Stomach (tissue), 4 donors: Measurements from ENCODE around the gene EXT2.

Experiments used
- EP300 ChIP-seq: sonication (generic); formaldehyde crosslinking; IDR thresholded peaks from one replicate; pipeline ENCODE4 v1.6.1; 2017; ENCODE audit warnings: antibody characterized with exemption
- POLR2AphosphoS5 ChIP-seq, 3 donors: sonication (generic); formaldehyde crosslinking; IDR thresholded peaks; one replicate each; pipeline ENCODE4 v1.6.1; 2016; ENCODE audit warnings: antibody characterized with exemption in 3 of 3
- TF ChIP-seq, protein P1 (sequence below), 7 experiments: fragments of 450-650 bp in 4 of 7; fragments of 200-600 bp in 3 of 7; sonication (generic) in 3 of 7; IDR thresholded peaks; one replicate each; pipeline ENCODE4 v1.5.1; 2016 to 2019; ENCODE audit warnings: antibody characterized with exemption in 7 of 7, control low read depth in 2 of 7, mild to moderate bottlenecking in 1 of 7

DNA sequence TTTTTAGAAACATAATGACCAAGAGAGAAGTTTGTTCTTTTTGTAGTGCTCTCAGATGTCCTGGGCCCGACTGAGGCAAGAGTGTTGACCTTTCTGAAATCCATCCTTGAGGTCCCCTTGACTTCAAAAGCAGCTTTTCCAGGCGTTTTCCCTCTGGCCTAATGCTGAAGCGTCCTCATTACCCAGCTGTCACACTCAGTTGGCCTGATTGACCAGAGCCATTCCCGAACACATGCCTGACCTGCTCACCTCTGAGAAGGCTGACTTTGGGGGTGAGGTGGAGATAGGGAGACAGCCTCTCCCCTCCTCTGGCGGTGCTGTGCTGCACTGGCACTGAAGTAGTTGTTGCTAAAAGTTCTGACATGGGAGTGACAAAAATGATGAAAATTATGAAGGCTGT is 147.6 kb downstream of the EXT2 start:
- TF ChIP-seq, protein P1, sequence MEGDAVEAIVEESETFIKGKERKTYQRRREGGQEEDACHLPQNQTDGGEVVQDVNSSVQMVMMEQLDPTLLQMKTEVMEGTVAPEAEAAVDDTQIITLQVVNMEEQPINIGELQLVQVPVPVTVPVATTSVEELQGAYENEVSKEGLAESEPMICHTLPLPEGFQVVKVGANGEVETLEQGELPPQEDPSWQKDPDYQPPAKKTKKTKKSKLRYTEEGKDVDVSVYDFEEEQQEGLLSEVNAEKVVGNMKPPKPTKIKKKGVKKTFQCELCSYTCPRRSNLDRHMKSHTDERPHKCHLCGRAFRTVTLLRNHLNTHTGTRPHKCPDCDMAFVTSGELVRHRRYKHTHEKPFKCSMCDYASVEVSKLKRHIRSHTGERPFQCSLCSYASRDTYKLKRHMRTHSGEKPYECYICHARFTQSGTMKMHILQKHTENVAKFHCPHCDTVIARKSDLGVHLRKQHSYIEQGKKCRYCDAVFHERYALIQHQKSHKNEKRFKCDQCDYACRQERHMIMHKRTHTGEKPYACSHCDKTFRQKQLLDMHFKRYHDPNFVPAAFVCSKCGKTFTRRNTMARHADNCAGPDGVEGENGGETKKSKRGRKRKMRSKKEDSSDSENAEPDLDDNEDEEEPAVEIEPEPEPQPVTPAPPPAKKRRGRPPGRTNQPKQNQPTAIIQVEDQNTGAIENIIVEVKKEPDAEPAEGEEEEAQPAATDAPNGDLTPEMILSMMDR (IDR thresholded peaks at IDR 0.05): no peak
- TF ChIP-seq POLR2AphosphoS5 (IDR thresholded peaks at IDR 0.05) (no peak), EP300 (no peak)
